HepG2 (cell line): ENCODE results near the gene ALB. TPM values are rescaled to one million over a fixed set of nuclear protein-coding genes. Genes with fewer than 3 reads are reported as not detected.

Experiments
- AGO2 ChIP-seq: fragments of 200-400 bp; formaldehyde crosslinking; optimal IDR thresholded peaks from 2 replicates; pipeline ENCODE3; 2017; ENCODE audit warnings: mild to moderate bottlenecking, low read depth, low read length, moderate library complexity
- ATF4 ChIP-seq, 2 experiments: fragments of 450-650 bp in 1 of 2; sonication (generic) in 1 of 2; formaldehyde crosslinking; IDR thresholded peaks; 2 replicates each; pipeline versions ENCODE4 v1.5.0 to v1.8.0; 2020 to 2022; ENCODE audit warnings: mild to moderate bottlenecking in 1 of 2, missing genetic modification reagents in 1 of 2
- DNMT1 ChIP-seq: sonication (generic); formaldehyde crosslinking; IDR thresholded peaks from 2 replicates; pipeline ENCODE4 v1.5.1; 2020; ENCODE audit warnings: mild to moderate bottlenecking, missing genetic modification reagents
- E2F1 ChIP-seq: sonication (generic); formaldehyde crosslinking; IDR thresholded peaks from 2 replicates; pipeline ENCODE4 v1.5.0; 2020; ENCODE audit warnings: missing genetic modification reagents
- ELF1 ChIP-seq: sonication (generic); formaldehyde crosslinking; IDR thresholded peaks from 2 replicates; pipeline ENCODE4 v1.4.0; 2020; ENCODE audit warnings: missing genetic modification reagents
- FLYWCH1 ChIP-seq: sonication (generic); formaldehyde crosslinking; IDR thresholded peaks from 2 replicates; pipeline ENCODE4 v1.8.1; 2023; ENCODE audit warnings: mild to moderate bottlenecking, missing genetic modification reagents
- FOXA3 ChIP-seq: IDR thresholded peaks from 2 replicates; pipeline ENCODE4 v1.6.1; 2016; ENCODE audit warnings: missing genetic modification reagents, missing compliant biosample characterization
- HNF1B ChIP-seq: sonication (generic); formaldehyde crosslinking; IDR thresholded peaks from 2 replicates; pipeline ENCODE4 v1.5.1; 2020; ENCODE audit warnings: mild to moderate bottlenecking, moderate library complexity, missing genetic modification reagents
- KMT2B ChIP-seq: IDR thresholded peaks from 2 replicates; pipeline ENCODE4 v1.6.1; 2016; ENCODE audit warnings: missing genetic modification reagents, missing compliant biosample characterization
- NAIF1 ChIP-seq: sonication (generic); formaldehyde crosslinking; IDR thresholded peaks from 2 replicates; pipeline ENCODE4 v1.5.0; 2020; ENCODE audit warnings: mild to moderate bottlenecking, missing genetic modification reagents, borderline replicate concordance
- NFIC ChIP-seq: IDR thresholded peaks from 2 replicates; pipeline ENCODE4 v1.6.1; 2012; ENCODE audit warnings: mild to moderate bottlenecking, low read length, inconsistent platforms
- NKX3-1 ChIP-seq: sonication (generic); formaldehyde crosslinking; IDR thresholded peaks from 2 replicates; pipeline ENCODE4 v1.5.0; 2020; ENCODE audit warnings: missing genetic modification reagents
- PRMT3 ChIP-seq: sonication (generic); formaldehyde crosslinking; IDR thresholded peaks from 2 replicates; pipeline ENCODE4 v1.8.1; 2022; ENCODE audit warnings: low read depth, mild to moderate bottlenecking, moderate library complexity, missing genetic modification reagents, borderline replicate concordance
- TEF ChIP-seq: sonication (generic); formaldehyde crosslinking; IDR thresholded peaks from 2 replicates; pipeline ENCODE4 v1.5.0; 2020; ENCODE audit warnings: missing genetic modification reagents
- TP53 ChIP-seq: sonication (generic); formaldehyde crosslinking; conservative IDR thresholded peaks from 2 replicates; pipeline ENCODE4 v1.4.0; 2020; ENCODE audit warnings: missing genetic modification reagents
- ZNF205 ChIP-seq: IDR thresholded peaks from 2 replicates; pipeline ENCODE4 v1.6.1; 2018; ENCODE audit warnings: missing biosample characterization, missing genetic modification reagents
- ZNF317 ChIP-seq: sonication (generic); formaldehyde crosslinking; IDR thresholded peaks from 2 replicates; pipeline ENCODE4 v1.5.0; 2020; ENCODE audit warnings: mild to moderate bottlenecking, missing genetic modification reagents
- ZNF350 ChIP-seq: sonication (generic); formaldehyde crosslinking; IDR thresholded peaks from 2 replicates; pipeline ENCODE4 v1.4.0; 2020; ENCODE audit warnings: mild to moderate bottlenecking, low read depth, missing genetic modification reagents, borderline replicate concordance
- ZNF362 ChIP-seq: sonication (generic); formaldehyde crosslinking; IDR thresholded peaks from 2 replicates; pipeline ENCODE4 v1.4.0; 2020; ENCODE audit warnings: missing genetic modification reagents, mild to moderate bottlenecking, borderline replicate concordance
- ZNF564 ChIP-seq: sonication (generic); formaldehyde crosslinking; IDR thresholded peaks from 2 replicates; pipeline ENCODE4 v1.8.1; 2023; ENCODE audit warnings: mild to moderate bottlenecking, missing genetic modification reagents
- ZNF773 ChIP-seq: sonication (generic); formaldehyde crosslinking; IDR thresholded peaks from 2 replicates; pipeline ENCODE4 v1.4.0; 2020; ENCODE audit warnings: missing genetic modification reagents, borderline replicate concordance
- polyA plus RNA-seq, 8 experiments: library from polyadenylated mRNA; depleted of rRNA in 3 of 8; stranded (reverse) in 7 of 8; unstranded in 1 of 8; fragments of >200 nt; fragmentation: Illumina TruSeq in 4 of 8; extraction: Trizol in 4 of 8; gene quantifications; 2 replicates each; pipeline versions ENCODE4 v1.2.1 to v1.2.3, GENCODE V29; 2011 to 2016; ENCODE audit warnings: low read depth in 4 of 8, missing spikeins in 1 of 8, mixed read lengths in 1 of 8; ENCODE audit not compliant: insufficient read depth in 1 of 8
- total RNA-seq, 5 experiments: library from RNA; depleted of rRNA; stranded (reverse); fragments of >200 nt; fragmentation: Illumina TruSeq; extraction: Trizol; gene quantifications; 2 replicates each; pipeline ENCODE4 v1.2.3, GENCODE V29; 2016; ENCODE audit warnings: low read depth in 1 of 5

ALB gene
- total and polyA plus RNA-seq, 2 of the 13 experiments (the other 11 are each of a cell fraction or from before 2014, with no cell fraction given) = 22,259 to 22,625 TPM

- 0 out of 2 replicates have a peak, but pooled peaks have one; percentile 47 for TF ChIP-seq NAIF1 (CRISPR knock-in tag)
- peak; percentile 70 for TF ChIP-seq FOXA3 (CRISPR knock-in tag)
- TF ChIP-seq AGO2 = peak; percentile 38
- TF ChIP-seq PRMT3 (CRISPR knock-in tag) = no peak
- peak in 1 of 2 experiments; percentile 30; a peak in 1 of 4 replicates for TF ChIP-seq ATF4 (CRISPR knock-in tag; IDR thresholded peaks at IDR 0.05)
- TF ChIP-seq ZNF350 (CRISPR knock-in tag) = no peak
- TF ChIP-seq DNMT1 (CRISPR knock-in tag) = no peak
- peak; percentile 58; the same call in 1 of the 2 replicates for TF ChIP-seq ZNF362
- no peak for TF ChIP-seq ZNF317 (CRISPR knock-in tag)
- TF ChIP-seq ELF1 = no peak
- TF ChIP-seq FLYWCH1 (CRISPR knock-in tag) = no peak
- peak; percentile 59; the same call in 1 of the 2 replicates for TF ChIP-seq NFIC
- TF ChIP-seq TEF = no peak
- no peak for TF ChIP-seq ZNF205 (CRISPR knock-in tag)
- no peak for TF ChIP-seq ZNF773 (CRISPR knock-in tag)
- TF ChIP-seq KMT2B (CRISPR knock-in tag) = peak; percentile 36; the same call in 1 of the 2 replicates
- peak; percentile 95 for TF ChIP-seq NKX3-1
- TF ChIP-seq HNF1B = no peak
- no peak for TF ChIP-seq TP53
- TF ChIP-seq E2F1 (CRISPR knock-in tag) = no peak
- TF ChIP-seq ZNF564 (CRISPR knock-in tag) = no peak
Measured at GRCh38 chr4:73421708-73422457, 17.8 kb downstream of the ALB start (continued).
